Measurements from ENCODE around the gene ANK3. TPM values are rescaled to one million over a fixed set of nuclear protein-coding genes. Genes with fewer than 3 reads are reported as not detected.

ANK3 gene
- total RNA-seq, 2 experiments from 2014 or later: 4.5 to 5.3 TPM

DNA sequence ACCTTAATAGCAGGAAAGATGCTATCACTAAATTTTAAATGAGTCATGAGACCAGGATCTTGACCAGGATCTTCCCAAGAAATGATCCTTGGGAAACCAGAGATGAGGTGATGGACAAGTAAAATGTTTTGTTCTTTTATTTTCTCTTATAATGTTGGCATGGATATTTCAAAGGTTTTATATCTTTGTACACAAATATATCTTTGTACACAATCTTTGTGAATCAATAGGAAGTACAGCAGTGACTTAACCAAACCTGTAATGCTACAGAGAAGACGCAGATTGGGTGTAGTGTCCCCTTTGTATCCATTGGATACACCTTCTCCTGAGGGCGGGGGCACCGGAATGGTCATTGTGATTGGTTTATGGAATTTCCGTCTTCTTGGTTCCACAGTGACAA is 303.3 kb downstream of the ANK3 start:
- H3K27ac Mint-ChIP-seq: no peak overlapping the region

DNA sequence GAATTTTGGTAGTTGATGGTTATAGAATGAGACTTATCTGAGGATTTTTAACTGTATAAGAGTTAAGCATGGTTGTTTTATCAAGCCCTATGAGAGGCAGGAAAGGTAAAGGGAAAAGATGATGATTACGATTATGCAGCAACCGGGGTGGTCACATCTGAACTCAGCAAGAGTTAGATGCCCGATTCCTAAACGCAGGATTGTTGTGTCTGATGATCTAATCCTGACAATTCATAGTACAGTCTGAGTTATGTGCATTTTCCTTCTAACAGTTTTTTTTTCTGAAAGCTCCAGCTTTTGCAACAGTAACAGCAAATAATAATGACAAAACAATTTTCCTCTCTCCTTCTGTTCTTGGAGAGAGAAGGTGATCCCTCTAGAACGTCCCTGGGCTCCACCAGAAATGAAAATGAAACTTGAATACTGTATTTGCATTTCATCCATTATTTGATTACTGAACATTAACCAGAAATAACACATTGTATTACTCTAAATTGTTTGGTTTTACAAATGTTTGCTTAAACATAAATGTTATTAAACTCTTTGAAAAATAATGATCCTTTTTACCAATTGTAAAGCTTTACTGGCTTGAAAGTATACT is 306.8 kb downstream of the ANK3 start:
- ATAC-seq (no peak), DNase-seq (no peak)
- Mint-ChIP-seq H3K9me3 (ENCODE audit: insufficient read depth) (no peaks in the 10 kb centered on the region), H3K27ac (no peak overlapping the region), H3K36me3 (ENCODE audit: low read depth) (no peaks in the 10 kb centered on the region), H3K4me1 (ENCODE audit: low read depth) (no peaks in the 10 kb centered on the region), H3K27me3 (ENCODE audit: low read depth) (no peaks in the 10 kb centered on the region), H3K4me3 (no peak overlapping the region)
- ChIA-PET POLR2A (no interaction called here), CTCF (no interaction called here)

More for the DNA sequence above, 303.3 kb downstream of the ANK3 start:
- Mint-ChIP-seq H3K4me3 (no peak overlapping the region), H3K9me3 (ENCODE audit: insufficient read depth) (no peaks in the 10 kb centered on the region), H3K27me3 (ENCODE audit: low read depth) (no peaks in the 10 kb centered on the region), H3K4me1 (ENCODE audit: low read depth) (no peaks in the 10 kb centered on the region), H3K36me3 (ENCODE audit: low read depth) (no peaks in the 10 kb centered on the region)
- POLR2A ChIA-PET: no interaction called here
- CTCF ChIA-PET: no interaction called here
- no peak for DNase-seq
- no peak for ATAC-seq

DNA sequence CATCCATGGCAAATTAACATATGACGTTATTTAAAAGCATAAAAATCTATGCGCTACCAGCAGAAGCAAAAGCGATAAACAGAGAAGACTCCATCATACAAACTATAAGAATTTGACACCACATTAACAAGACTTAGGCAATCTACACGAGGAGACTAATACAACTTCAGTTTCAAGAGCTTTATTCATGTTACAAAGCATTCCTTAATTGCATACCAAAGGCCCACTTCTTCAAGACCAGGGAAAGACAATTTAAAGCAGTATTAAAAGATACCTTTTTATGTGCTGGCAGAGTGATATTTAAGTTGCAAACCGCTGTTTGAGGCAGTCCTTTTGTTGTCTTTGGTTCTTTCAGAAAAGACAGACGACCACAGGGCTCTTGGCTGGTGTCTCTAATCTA is 307.3 kb downstream of the ANK3 start:
- DNase-seq: no peak

DNA sequence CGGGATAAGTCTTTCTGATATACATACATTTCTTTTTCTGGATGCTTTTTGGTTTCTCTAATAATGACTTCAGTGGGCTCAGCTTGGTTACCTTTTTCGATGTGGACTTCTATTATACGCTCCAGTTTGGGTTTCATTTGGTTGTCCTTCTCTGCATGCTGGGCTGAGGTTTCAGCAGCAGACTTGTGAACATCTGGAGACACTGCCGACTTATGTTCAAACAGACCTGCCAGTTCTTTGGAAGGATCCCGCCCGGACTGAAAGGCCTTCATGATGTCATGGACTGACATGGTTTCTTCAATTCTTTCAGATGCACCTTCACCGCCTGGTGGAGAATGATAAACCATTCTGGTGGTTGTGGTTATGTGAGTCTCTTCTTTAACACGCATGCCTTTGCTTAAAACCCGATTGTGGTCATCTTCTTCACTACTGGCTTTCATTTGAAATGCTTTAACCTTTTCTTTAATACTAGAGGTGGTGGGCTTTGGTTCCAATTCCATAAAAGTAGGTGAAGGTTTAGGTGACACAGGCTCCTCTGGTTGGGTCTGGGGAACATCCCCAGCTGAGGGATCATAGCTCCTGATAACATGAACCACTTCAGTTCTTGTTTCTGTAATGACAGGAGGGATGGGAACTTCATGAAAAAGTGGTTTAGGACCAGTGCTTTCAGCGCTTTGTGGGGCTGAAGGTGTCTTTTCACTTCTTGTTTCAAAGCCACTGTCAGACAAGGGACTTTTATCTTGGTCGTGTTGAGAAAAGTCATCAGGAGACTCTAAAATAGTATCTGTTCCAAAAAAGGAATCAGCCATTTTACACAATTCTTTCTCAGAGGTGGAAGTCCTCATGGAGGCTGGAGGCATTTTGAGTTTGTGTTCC is 315.7 kb downstream of the ANK3 start:
- ChIA-PET CTCF (no interaction called here), POLR2A (no interaction called here)
- no peaks in the 10 kb centered on the region for H3K4me1 Mint-ChIP-seq (ENCODE audit: low read depth)
- H3K36me3 Mint-ChIP-seq (ENCODE audit: low read depth): no peaks in the 10 kb centered on the region
- H3K27ac Mint-ChIP-seq: no peak overlapping the region
- H3K4me3 Mint-ChIP-seq: no peak overlapping the region
- ATAC-seq: no peak
- H3K27me3 Mint-ChIP-seq (ENCODE audit: low read depth): no peaks in the 10 kb centered on the region
- no peak for DNase-seq
- no peaks in the 10 kb centered on the region for H3K9me3 Mint-ChIP-seq (ENCODE audit: insufficient read depth)

More for the DNA sequence above, 307.3 kb downstream of the ANK3 start:
- POLR2A ChIA-PET: no interaction called here
- Mint-ChIP-seq H3K9me3 (ENCODE audit: insufficient read depth) (no peaks in the 10 kb centered on the region), H3K27ac (no peak overlapping the region), H3K4me3 (no peak overlapping the region), H3K36me3 (ENCODE audit: low read depth) (no peaks in the 10 kb centered on the region), H3K4me1 (ENCODE audit: low read depth) (no peaks in the 10 kb centered on the region), H3K27me3 (ENCODE audit: low read depth) (no peaks in the 10 kb centered on the region)
- ATAC-seq: no peak
- CTCF ChIA-PET: interaction anchor here (0.7 kb wide), 1 partner anchor 167 kb away, joined by 3 read pairs; no protein-coding TSS in a partner anchor

DNA sequence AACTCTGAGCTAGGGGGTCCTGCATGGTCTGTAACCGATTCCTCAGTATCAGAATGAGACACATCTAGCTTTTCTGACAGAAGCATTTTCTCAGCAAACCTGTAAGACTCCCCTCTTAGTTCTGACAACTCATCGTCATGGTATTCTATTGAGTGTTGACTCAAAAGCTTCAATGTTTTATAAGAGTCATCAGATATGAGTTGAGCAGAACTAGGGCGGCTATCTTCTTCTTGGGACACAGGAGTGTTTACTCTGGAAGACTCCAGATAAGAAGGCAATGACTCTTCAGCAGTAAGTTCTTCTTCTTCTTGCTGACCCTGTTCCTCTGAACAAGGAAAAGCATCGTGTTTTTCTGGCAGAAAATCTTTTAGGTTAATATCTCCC is 316.3 kb downstream of the ANK3 start:
- ChIA-PET CTCF (no interaction called here), POLR2A (no interaction called here)
- Mint-ChIP-seq H3K27ac (no peak overlapping the region), H3K4me1 (ENCODE audit: low read depth) (no peaks in the 10 kb centered on the region), H3K9me3 (ENCODE audit: insufficient read depth) (no peaks in the 10 kb centered on the region), H3K4me3 (no peak overlapping the region), H3K27me3 (ENCODE audit: low read depth) (no peaks in the 10 kb centered on the region), H3K36me3 (ENCODE audit: low read depth) (no peaks in the 10 kb centered on the region)
- ATAC-seq (no peak), DNase-seq (no peak)

DNA sequence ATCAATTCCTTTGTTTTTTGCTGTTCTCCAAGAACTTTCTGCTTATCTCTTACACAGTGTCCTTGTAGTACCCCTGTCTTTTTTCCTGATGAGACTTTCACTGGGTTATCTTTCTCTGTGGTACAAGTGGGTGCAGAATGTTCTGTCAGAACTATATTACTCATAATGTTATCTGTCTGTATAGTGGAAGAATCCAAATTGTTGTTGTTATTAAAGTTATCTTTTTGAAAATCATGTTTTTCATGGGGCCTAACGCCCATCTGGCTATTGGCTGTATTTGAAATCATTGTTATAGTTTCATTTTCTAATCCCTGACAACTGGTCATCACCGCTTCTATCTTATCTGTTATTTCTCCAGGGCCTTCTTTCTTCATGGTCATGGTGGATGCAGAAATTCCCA is 320.4 kb downstream of the ANK3 start:
- no peak for ATAC-seq
- H3K27ac Mint-ChIP-seq: no peak overlapping the region
- no peaks in the 10 kb centered on the region for H3K4me1 Mint-ChIP-seq (ENCODE audit: low read depth)

DNA sequence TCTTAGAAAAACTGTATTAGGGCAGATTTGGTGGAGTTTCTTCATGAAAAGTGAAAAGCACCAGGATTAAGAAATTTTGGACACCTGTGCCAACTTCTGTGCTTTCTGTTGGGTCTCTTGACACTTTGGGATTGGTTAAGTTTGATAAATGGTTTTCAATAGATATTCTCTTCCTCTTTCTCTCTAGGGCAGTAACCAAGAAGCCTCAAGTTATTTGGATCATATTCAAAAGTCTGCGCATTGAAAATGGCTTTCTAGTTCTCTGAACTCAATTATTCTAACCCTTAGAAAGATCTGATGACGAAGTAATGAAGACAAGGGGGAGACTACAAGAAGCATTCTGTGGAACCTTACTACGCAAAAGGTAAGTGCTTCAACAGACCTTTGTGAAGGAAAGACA is 339.3 kb downstream of the ANK3 start:
- ChIA-PET POLR2A (no interaction called here), CTCF (interaction anchor here (0.6 kb wide), 1 partner anchor 140 kb away, joined by 4 read pairs; no protein-coding TSS in a partner anchor)
- H3K4me1 Mint-ChIP-seq (ENCODE audit: low read depth): no peaks in the 10 kb centered on the region
- peaks cover 6% of the 10 kb centered on the region for H3K27me3 Mint-ChIP-seq (ENCODE audit: low read depth)
- ATAC-seq (no peak), DNase-seq (no peak)
- H3K27ac Mint-ChIP-seq: no peak overlapping the region
- no peaks in the 10 kb centered on the region for H3K36me3 Mint-ChIP-seq (ENCODE audit: low read depth)
- no peaks in the 10 kb centered on the region for H3K9me3 Mint-ChIP-seq (ENCODE audit: insufficient read depth)
- H3K4me3 Mint-ChIP-seq: no peak overlapping the region

More for the DNA sequence above, 320.4 kb downstream of the ANK3 start:
- H3K27me3 Mint-ChIP-seq (ENCODE audit: low read depth): no peaks in the 10 kb centered on the region
- no peaks in the 10 kb centered on the region for H3K9me3 Mint-ChIP-seq (ENCODE audit: insufficient read depth)
- DNase-seq: no peak
- H3K36me3 Mint-ChIP-seq (ENCODE audit: low read depth): no peaks in the 10 kb centered on the region
- ChIA-PET CTCF (no interaction called here), POLR2A (no interaction called here)
- H3K4me3 Mint-ChIP-seq: no peak overlapping the region

DNA sequence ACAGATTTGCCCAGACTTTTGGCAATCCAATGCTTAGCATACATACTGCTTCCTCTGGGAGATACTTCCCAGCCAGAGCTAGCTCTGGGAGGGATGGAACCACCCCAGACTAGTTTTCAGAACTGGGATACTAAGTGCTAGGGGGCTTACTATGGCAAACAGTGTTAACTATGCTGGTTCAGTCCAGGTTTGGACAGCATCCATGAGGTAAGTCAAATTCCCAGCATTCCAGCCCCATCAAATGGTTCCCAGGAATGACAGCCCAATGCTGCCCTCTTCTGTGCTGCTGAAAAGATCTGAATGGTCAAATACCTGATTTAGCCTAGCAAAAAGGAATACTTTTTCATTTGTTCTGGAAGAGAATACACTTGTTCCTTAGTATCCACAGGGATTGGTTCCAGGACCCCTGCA is 341.6 kb downstream of the ANK3 start:
- Mint-ChIP-seq H3K9me3 (ENCODE audit: insufficient read depth) (no peaks in the 10 kb centered on the region), H3K27me3 (ENCODE audit: low read depth) (peaks cover 6% of the 10 kb centered on the region), H3K36me3 (ENCODE audit: low read depth) (no peaks in the 10 kb centered on the region), H3K4me1 (ENCODE audit: low read depth) (no peaks in the 10 kb centered on the region), H3K4me3 (no peak overlapping the region), H3K27ac (no peak overlapping the region)
- ChIA-PET POLR2A (no interaction called here), CTCF (no interaction called here)
- ATAC-seq (no peak), DNase-seq (no peak)

DNA sequence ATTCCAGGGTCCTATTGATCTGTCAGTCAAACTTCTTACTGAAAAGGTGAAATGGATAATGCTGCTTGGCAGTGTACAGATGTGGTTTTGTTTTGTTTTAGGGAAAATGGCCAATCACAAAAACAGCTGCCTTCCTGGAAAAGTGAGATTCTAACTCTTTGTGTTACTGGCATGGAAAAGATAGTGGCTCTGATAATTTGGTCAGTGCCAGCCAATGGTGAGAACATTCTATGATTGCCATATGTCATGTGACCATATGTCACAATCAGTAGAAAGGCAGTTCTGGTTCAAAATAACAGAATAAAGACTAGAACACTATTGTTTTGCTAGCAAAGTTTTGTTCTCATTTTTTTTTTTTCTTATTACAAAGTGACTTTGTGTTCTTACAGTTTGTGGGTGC is 344.1 kb downstream of the ANK3 start:
- H3K27ac Mint-ChIP-seq: no peak overlapping the region
- no peak for ATAC-seq
- peaks cover 5% of the 10 kb centered on the region for H3K27me3 Mint-ChIP-seq (ENCODE audit: low read depth)
- H3K4me3 Mint-ChIP-seq: no peak overlapping the region
- POLR2A ChIA-PET: no interaction called here
- no peak for DNase-seq
- H3K9me3 Mint-ChIP-seq (ENCODE audit: insufficient read depth): no peaks in the 10 kb centered on the region
- CTCF ChIA-PET: no interaction called here
- no peaks in the 10 kb centered on the region for H3K4me1 Mint-ChIP-seq (ENCODE audit: low read depth)
- H3K36me3 Mint-ChIP-seq (ENCODE audit: low read depth): no peaks in the 10 kb centered on the region

DNA sequence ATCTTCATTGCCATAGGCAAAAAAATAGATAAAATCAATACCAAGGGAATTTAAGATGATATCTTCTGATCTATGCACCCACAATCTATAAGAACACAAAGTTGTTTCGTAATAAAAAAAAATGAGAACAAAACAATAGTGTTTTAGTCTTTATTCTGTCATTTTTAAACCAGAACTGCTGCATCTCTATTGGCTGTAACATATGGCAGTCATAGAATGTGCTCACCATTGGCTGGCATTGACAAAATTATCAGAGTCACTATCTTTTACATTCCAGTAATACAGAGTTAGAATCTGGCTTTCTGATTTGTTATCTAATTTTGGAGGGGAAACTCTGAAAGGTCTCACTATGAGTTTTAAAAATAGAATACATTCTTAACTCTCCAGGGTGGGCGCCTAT is 344.7 kb downstream of the ANK3 start:
- no peak overlapping the region for H3K4me3 Mint-ChIP-seq
- POLR2A ChIA-PET: no interaction called here
- H3K27me3 Mint-ChIP-seq (ENCODE audit: low read depth): peaks cover 2% of the 10 kb centered on the region
- no peaks in the 10 kb centered on the region for H3K9me3 Mint-ChIP-seq (ENCODE audit: insufficient read depth)
- no peaks in the 10 kb centered on the region for H3K36me3 Mint-ChIP-seq (ENCODE audit: low read depth)
- CTCF ChIA-PET: no interaction called here
- no peaks in the 10 kb centered on the region for H3K4me1 Mint-ChIP-seq (ENCODE audit: low read depth)
- no peak for ATAC-seq
- DNase-seq: no peak
- no peak overlapping the region for H3K27ac Mint-ChIP-seq

DNA sequence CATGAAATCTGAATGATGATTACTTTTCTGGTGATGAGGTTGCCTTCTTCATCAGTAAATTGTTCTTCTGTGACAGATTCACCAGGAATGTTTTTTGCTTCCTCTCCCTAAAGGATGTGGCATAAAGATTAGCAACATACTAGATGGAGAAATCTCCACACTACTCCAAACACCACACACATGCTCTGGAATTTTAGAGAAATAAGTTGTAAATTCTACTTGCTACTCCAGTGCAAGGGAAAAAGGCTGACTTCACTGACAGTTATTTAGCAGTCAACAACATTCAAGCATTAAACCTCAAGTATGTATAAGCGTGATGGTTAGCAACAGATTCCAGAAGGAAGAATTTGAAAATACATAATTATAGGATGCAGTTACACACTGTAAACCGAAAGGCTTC is 345.4 kb downstream of the ANK3 start:
- ChIA-PET CTCF (interaction anchor here (0.6 kb wide), 1 partner anchor 607 kb away, joined by 3 read pairs; no protein-coding TSS in a partner anchor), POLR2A (no interaction called here)
- Mint-ChIP-seq H3K4me1 (ENCODE audit: low read depth) (no peaks in the 10 kb centered on the region), H3K36me3 (ENCODE audit: low read depth) (no peaks in the 10 kb centered on the region), H3K27me3 (ENCODE audit: low read depth) (peaks cover 2% of the 10 kb centered on the region), H3K9me3 (ENCODE audit: insufficient read depth) (no peaks in the 10 kb centered on the region), H3K4me3 (no peak overlapping the region), H3K27ac (no peak overlapping the region)
- no peak for DNase-seq
- no peak for ATAC-seq

DNA sequence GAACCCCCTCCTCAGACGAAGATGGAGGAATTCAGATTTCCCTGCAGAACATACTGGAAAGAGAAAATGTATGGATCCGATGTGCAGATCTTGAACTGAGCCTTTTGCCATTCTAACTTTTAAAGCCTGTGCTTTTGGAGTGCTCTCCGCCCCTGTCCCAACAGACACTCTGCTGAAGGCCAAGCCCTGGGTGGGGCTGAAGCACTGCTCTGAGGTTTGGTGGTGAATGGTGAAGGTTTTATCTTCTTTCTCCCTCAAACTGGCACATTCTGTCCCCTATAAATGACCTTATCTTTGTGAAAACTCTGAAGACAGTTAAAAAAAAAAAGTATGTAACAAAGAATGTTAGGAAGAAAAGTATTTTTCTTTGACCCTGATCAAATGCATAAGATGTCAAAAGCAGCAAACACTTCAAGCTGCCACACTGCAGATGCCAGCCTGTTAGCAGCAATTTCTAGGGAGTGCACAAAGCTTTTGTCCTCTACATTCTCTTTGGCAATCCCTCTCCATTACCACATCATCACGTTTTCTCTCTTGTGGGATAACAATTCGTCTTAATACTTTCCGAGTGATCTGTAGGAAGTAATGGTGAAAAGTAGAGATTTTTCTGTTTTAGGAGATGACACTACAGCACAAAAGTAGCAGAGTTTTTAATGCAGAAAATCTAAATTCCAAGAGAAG is 346.0 kb downstream of the ANK3 start:
- CTCF ChIA-PET: interaction anchor here (0.6 kb wide), 1 partner anchor 608 kb away, joined by 3 read pairs; no protein-coding TSS in a partner anchor
- no peak overlapping the region for H3K4me3 Mint-ChIP-seq
- no peak for ATAC-seq

More for the DNA sequence above, 346.0 kb downstream of the ANK3 start:
- Mint-ChIP-seq H3K4me1 (ENCODE audit: low read depth) (no peaks in the 10 kb centered on the region), H3K36me3 (ENCODE audit: low read depth) (no peaks in the 10 kb centered on the region), H3K27me3 (ENCODE audit: low read depth) (peaks cover 2% of the 10 kb centered on the region), H3K9me3 (ENCODE audit: insufficient read depth) (no peaks in the 10 kb centered on the region), H3K27ac (no peak overlapping the region)
- POLR2A ChIA-PET: no interaction called here
- no peak for DNase-seq
